HepG2 (cell line): Measurements from ENCODE around the gene CCSER2. TPM values are rescaled to one million over a fixed set of nuclear protein-coding genes. Genes with fewer than 3 reads are reported as not detected.

Experiments used
- ATAC-seq: fragments of 200-7000 bp; cut with Tn5 transposase; 3 replicates; pipeline ENCODE4 v1.9.1; 2020; ENCODE audit warnings: mild to moderate bottlenecking, moderate library complexity
- Bru-seq: library from RNA; stranded (reverse); fragments of 400-500 nt; gene quantifications from one replicate; lab custom pipeline; 2021; lab: Mats Ljungman, UMichigan
- BruChase-seq, 2 experiments: library from RNA; stranded (reverse); fragments of 400-500 nt; gene quantifications; one replicate each; lab custom pipeline; 2021; lab: Mats Ljungman, UMichigan
- BruUV-seq: library from RNA; stranded (reverse); fragments of 400-500 nt; replicated peaks from 2 replicates; lab custom pipeline; 2021; lab: Mats Ljungman, UMichigan
- CTCF ChIA-PET: fragments of 300-600 bp; formaldehyde crosslinking; extraction: SDS; loops from one replicate; lab custom pipeline; 2021; ENCODE audit warnings: low total read pairs, inconsistent platforms, low intra/inter-chr PET ratio; lab: Yijun Ruan, JAX
- POLR2A ChIA-PET: fragments of 350-600 bp; sonication (Branson Sonifier 250); formaldehyde crosslinking; loops from one replicate; lab custom pipeline; 2020; ENCODE audit warnings: antibody characterized with exemption, inconsistent platforms; lab: Yijun Ruan, JAX
- DNase-seq: peaks from one replicate; pipeline ENCODE4 v3.0.0-alpha.2; 2015; ENCODE audit warnings: low spot score
- FAIRE-seq: peaks from 3 replicates; lab custom pipeline; 2011; peaks lifted over from hg19 to GRCh38; lab: Jason Lieb, UNC
- H2AFZ ChIP-seq: one replicate; pipeline ENCODE4 v1.6.1; 2011; ENCODE audit warnings: low read length, inconsistent platforms
- H3K27ac ChIP-seq: fragments of 300-600 bp; 3 replicates; pipeline ENCODE4 v1.8.0; 2011; ENCODE audit warnings: mixed run types, mild to moderate bottlenecking, mixed read lengths, low read length, inconsistent platforms; ENCODE audit not compliant: insufficient read depth; ENCODE audit errors: extremely low read length
- H3K27me3 ChIP-seq, 2 experiments: fragments of 200-600 bp in 1 of 2; 2 replicates in 1 of 2; 3 replicates in 1 of 2; pipeline versions ENCODE4 v1.6.0 to v1.8.0; 2011; ENCODE audit warnings: low read length in 2 of 2, mild to moderate bottlenecking in 2 of 2, moderate library complexity in 2 of 2, inconsistent platforms in 1 of 2; ENCODE audit not compliant: insufficient read depth in 2 of 2, control insufficient read depth in 1 of 2
- H3K36me3 ChIP-seq, 2 experiments: fragments of 200-600 bp in 1 of 2; replicated peaks in 1 of 2; 2 replicates in 1 of 2; 3 replicates in 1 of 2; pipeline versions ENCODE4 v1.5.1 to v1.8.0; 2011; ENCODE audit warnings: low read length in 2 of 2, inconsistent platforms in 1 of 2; ENCODE audit not compliant: insufficient read depth in 2 of 2, control insufficient read depth in 1 of 2
- H3K4me1 ChIP-seq: 2 replicates; pipeline ENCODE4 v1.5.1; 2012; ENCODE audit warnings: low read length, inconsistent platforms; ENCODE audit not compliant: insufficient read depth
- H3K4me2 ChIP-seq: 2 replicates; pipeline ENCODE4 v1.6.0; 2011; ENCODE audit warnings: low read depth, low read length, inconsistent platforms
- H3K4me3 ChIP-seq, 3 experiments: fragments of 200-600 bp in 1 of 3; sonication (generic), shearing (Covaris generic) in 1 of 3; replicated peaks in 1 of 3; 2 replicates each; pipeline ENCODE4 v1.5.1; 2011 to 2016; ENCODE audit warnings: low read length in 3 of 3, inconsistent platforms in 2 of 3, low read depth in 2 of 3, mild to moderate bottlenecking in 2 of 3, control low read depth in 1 of 3, mixed read lengths in 1 of 3; ENCODE audit not compliant: insufficient read depth in 1 of 3
- H3K79me2 ChIP-seq: one replicate; pipeline ENCODE4 v1.6.1; 2011; ENCODE audit warnings: low read length, inconsistent platforms; ENCODE audit not compliant: insufficient read depth
- H3K9ac ChIP-seq: 2 replicates; pipeline ENCODE4 v1.6.0; 2011; ENCODE audit warnings: mild to moderate bottlenecking, low read depth, low read length, inconsistent platforms; ENCODE audit not compliant: insufficient read depth
- H3K9me3 ChIP-seq: 2 replicates; pipeline ENCODE4 v1.5.1; 2012; ENCODE audit warnings: mild to moderate bottlenecking, low read length
- H4K20me1 ChIP-seq: 2 replicates; pipeline ENCODE4 v1.6.0; 2011; ENCODE audit warnings: inconsistent platforms, mild to moderate bottlenecking, low read length, moderate library complexity; ENCODE audit not compliant: insufficient read depth
- IRF1 ChIP-seq: sonication (generic); formaldehyde crosslinking; IDR thresholded peaks from 2 replicates; pipeline ENCODE4 v1.4.0; 2020; ENCODE audit warnings: low read depth, mild to moderate bottlenecking, missing genetic modification reagents
- PBX2 ChIP-seq: IDR thresholded peaks from 2 replicates; pipeline ENCODE4 v1.6.1; 2016; ENCODE audit warnings: control low read depth
- ZNF407 ChIP-seq: sonication (generic); formaldehyde crosslinking; IDR thresholded peaks from one replicate; pipeline ENCODE4 v1.5.1; 2020; ENCODE audit warnings: mild to moderate bottlenecking, missing genetic modification reagents; ENCODE audit errors: not compliant biosample characterization
- ZNF446 ChIP-seq: sonication (generic); formaldehyde crosslinking; IDR thresholded peaks from 2 replicates; pipeline ENCODE4 v1.5.0; 2020; ENCODE audit warnings: mild to moderate bottlenecking, missing genetic modification reagents
- ZNF678 ChIP-seq: sonication (generic); formaldehyde crosslinking; IDR thresholded peaks from 2 replicates; pipeline ENCODE4 v1.4.0; 2020; ENCODE audit warnings: mild to moderate bottlenecking, missing genetic modification reagents
- WGBS: methylation state at CpG from one replicate; pipeline ENCODE4 v1.1.6; 2017; ENCODE audit warnings: low lambda C conversion rate; 5-methylcytosine and 5-hydroxymethylcytosine counted together
- in situ Hi-C: cut with HindIII; loops from 2 replicates; pipeline ENCODE4 v1.10.0; 2017; ENCODE audit warnings: low pct_unique_long_range_greater_than_20kb; ENCODE audit not compliant: extremely low pct_ligation_motif_present
- intact Hi-C: fragments of 100-400 bp; cut with micrococcal nuclease; formaldehyde crosslinking; loops from one replicate; pipeline ENCODE4 v1.10.0; 2022; ENCODE audit not compliant: unreplicated experiment
- long read RNA-seq, 2 experiments: library from RNA in 1 of 2; library from polyadenylated mRNA in 1 of 2; stranded (forward) in 1 of 2; unstranded in 1 of 2; transcript quantifications; one replicate each; pipeline ENCODE4 v2.0.0, GENCODE V29; 2019 to 2022
- polyA minus RNA-seq, 3 experiments: library from RNA; depleted of rRNA, polyadenylated mRNA; stranded (reverse); fragments of >200 nt; gene quantifications; 2 replicates each; pipeline ENCODE4 v1.2.3, GENCODE V29; 2011; ENCODE audit warnings: low replicate concordance in 1 of 3
- polyA plus RNA-seq, 8 experiments: library from polyadenylated mRNA; depleted of rRNA in 3 of 8; stranded (reverse) in 7 of 8; unstranded in 1 of 8; fragments of >200 nt; fragmentation: Illumina TruSeq in 4 of 8; extraction: Trizol in 4 of 8; gene quantifications; 2 replicates each; pipeline versions ENCODE4 v1.2.1 to v1.2.3, GENCODE V29; 2011 to 2016; ENCODE audit warnings: low read depth in 4 of 8, missing spikeins in 1 of 8, mixed read lengths in 1 of 8; ENCODE audit not compliant: insufficient read depth in 1 of 8
- total RNA-seq, 5 experiments: library from RNA; depleted of rRNA; stranded (reverse); fragments of >200 nt; fragmentation: Illumina TruSeq; extraction: Trizol; gene quantifications; 2 replicates each; pipeline ENCODE4 v1.2.3, GENCODE V29; 2016; ENCODE audit warnings: low read depth in 1 of 5

Gene CCSER2
- total RNA-seq (2016; rRNA removed; fragmentation: Illumina TruSeq; extraction: Trizol), result 17.2 and 17.4 TPM in 2 replicates
- total RNA-seq (2016; cell fraction: cytosol; rRNA removed; fragmentation: Illumina TruSeq; extraction: Trizol; ENCODE audit: low read depth), result 69.9 and 70.2 TPM in 2 replicates
- 16.5 and 16.8 TPM in 2 replicates for total RNA-seq (2016; cell fraction: insoluble cytoplasmic fraction; rRNA removed; fragmentation: Illumina TruSeq; extraction: Trizol)
- 51.3 and 63.0 TPM in 2 replicates for total RNA-seq (2016; cell fraction: membrane; rRNA removed; fragmentation: Illumina TruSeq; extraction: Trizol)
- 32.8 and 34.4 TPM in 2 replicates for total RNA-seq (2016; cell fraction: nucleus; rRNA removed; fragmentation: Illumina TruSeq; extraction: Trizol)
- 10.3 and 13.3 TPM in 2 replicates for polyA plus RNA-seq (2011; rRNA removed)
- polyA plus RNA-seq (2011; cell fraction: cytosol; rRNA removed), result 5.2 and 10.1 TPM in 2 replicates
- polyA plus RNA-seq (2011; cell fraction: nucleus; rRNA removed), result 3.7 and 4.9 TPM in 2 replicates
- polyA plus RNA-seq (2012), result 8.4 and 10.2 TPM in 2 replicates
- polyA plus RNA-seq (2016; cell fraction: cytosol; fragmentation: Illumina TruSeq; extraction: Trizol; ENCODE audit: low read depth), result 2.9 and 3.1 TPM in 2 replicates
- polyA plus RNA-seq (2016; cell fraction: insoluble cytoplasmic fraction; fragmentation: Illumina TruSeq; extraction: Trizol; ENCODE audit: low read depth), result 16.8 and 17.9 TPM in 2 replicates
- polyA plus RNA-seq (2016; cell fraction: membrane; fragmentation: Illumina TruSeq; extraction: Trizol; ENCODE audit: low read depth), result 8.0 and 10.5 TPM in 2 replicates
- polyA plus RNA-seq (2016; cell fraction: nucleus; fragmentation: Illumina TruSeq; extraction: Trizol; ENCODE audit: insufficient read depth, low read depth), result 12.8 and 13.0 TPM in 2 replicates
- polyA minus RNA-seq (2011; rRNA and poly(A)+ RNA removed; ENCODE audit: low replicate concordance), result 6.3 and 10.3 TPM in 2 replicates
- 17.7 and 24.0 TPM in 2 replicates for polyA minus RNA-seq (2011; cell fraction: cytosol; rRNA and poly(A)+ RNA removed)
- polyA minus RNA-seq (2011; cell fraction: nucleus; rRNA and poly(A)+ RNA removed), result 59.5 and 72.5 TPM in 2 replicates
- Bru-seq, nascent RNA, result percentile 82 among the genes with signal in this experiment
- percentile 69 among the genes with signal in this experiment for BruChase-seq, experiment 1, labeled RNA remaining after a 6-hour chase
- BruChase-seq, experiment 2, labeled RNA remaining after a 2-hour chase, result percentile 71 among the genes with signal in this experiment
- long read RNA-seq, experiment 1, full-length matches to known transcripts, result 2 of 19 reads
- long read RNA-seq, experiment 1, partial matches to known transcripts, result 17 of 19 reads
- long read RNA-seq, experiment 1, other reads (novel, unspliced or antisense), result 0 of 19 reads
- long read RNA-seq, experiment 2, full-length matches to known transcripts, result 4 of 27 reads
- long read RNA-seq, experiment 2, partial matches to known transcripts, result 9 of 27 reads
- long read RNA-seq, experiment 2, other reads (novel, unspliced or antisense), result 14 of 27 reads

GRCh38 chr10:84328418-84329195, at the start of gene CCSER2:
Gene CCSER2 (plus strand): TSS chr10:84328589. CDS start chr10:84371053, 42,464 bp downstream.
- Histone ChIP-seq H4K20me1 (peaks cover 9% of the 10 kb centered on the region; the same call in 1 of the 2 replicates), H3K4me1 (peaks cover 63% of the 10 kb centered on the region), H3K4me2 (peak within 1 kb of the TSS; percentile 97), H2AFZ (peak within 1 kb of the TSS; percentile 63), H3K36me3 (no peaks in the 10 kb centered on the region), H3K9ac (peak within 1 kb of the TSS; percentile 87), H3K27ac (peak within 1 kb of the TSS; percentile 89), H3K27me3 (no peaks in the 10 kb centered on the region; a peak in 1 of 5 replicates), H3K79me2 (peaks cover 42% of the 10 kb centered on the region), H3K4me3 (peak within 1 kb of the TSS; percentile 72 to 84 (median 81)), H3K9me3 (no peaks in the 10 kb centered on the region)
- DNase-seq (peak; percentile 32), FAIRE-seq (peak; percentile 18), ATAC-seq (peak; percentile 80)
- BruUV-seq, result no TSS peak
- WGBS, result 4% methylated on average over 6 of the region's 104 CpGs
- in situ Hi-C loops, result no loop called here
- intact Hi-C loops, result loop anchor here (2.0 to 5.0 kb wide), 3 partner anchors 34 to 186 kb away; no protein-coding TSS in a partner anchor
- ChIA-PET POLR2A (interaction anchor here (1.0 to 2.0 kb wide), 4 partner anchors 48 to 213 kb away, joined by 3 to 6 read pairs (median 3); partner anchors contain the start of gene GHITM), CTCF (no interaction called here)
- TF ChIP-seq PBX2 (CRISPR knock-in tag) (no peak), ZNF678 (CRISPR knock-in tag) (peak; percentile 52; the same call in 1 of the 2 replicates), IRF1 (CRISPR knock-in tag) (no peak), ZNF446 (CRISPR knock-in tag) (0 out of 2 replicates have a peak, but pooled peaks have one; percentile 71), ZNF407 (CRISPR knock-in tag) (no peak)
